Subcutaneous adipose tissue (tissue), 4 donors: ENCODE measurements around the gene POU5F1. TPM values are rescaled to one million over a fixed set of nuclear protein-coding genes. Genes with fewer than 3 reads are reported as not detected.

ENCODE experiments used
- total RNA-seq, 4 donors: library from RNA; depleted of rRNA; stranded (reverse); fragments of >200 nt; gene quantifications; one replicate each; pipeline ENCODE4 v1.1.0, GENCODE V29; 2016
- TF ChIP-seq, protein P1 (sequence below): fragments of 450-650 bp; IDR thresholded peaks from one replicate; pipeline ENCODE4 v1.5.1; 2016; ENCODE audit warnings: low read depth, mild to moderate bottlenecking, control low read depth, antibody characterized with exemption, moderate library complexity

POU5F1 gene
- total RNA-seq, 4 donors from 2014 or later, result 0.17 to 5.5 TPM; not detected in 2

DNA sequence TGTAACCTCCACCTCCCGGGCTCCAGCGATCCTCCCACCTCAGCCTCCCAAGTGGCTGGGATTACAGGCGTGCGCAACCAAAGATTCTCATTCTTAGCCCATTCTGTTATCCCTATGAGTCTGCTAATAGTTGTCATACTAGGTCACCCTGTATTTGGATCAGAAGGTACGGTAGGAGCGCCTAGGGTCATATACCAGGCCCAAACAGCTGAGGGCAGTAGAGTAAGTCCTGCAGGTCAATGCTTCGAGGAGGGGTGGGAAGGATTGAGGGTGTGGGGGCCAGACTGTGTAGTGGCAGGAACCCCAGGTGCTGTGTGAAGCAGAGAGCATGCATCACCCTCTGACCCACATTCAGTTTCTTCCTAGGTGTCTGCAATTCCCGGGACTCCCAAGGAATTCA is 22.7 kb upstream of the POU5F1 start:
- TF ChIP-seq, protein P1, sequence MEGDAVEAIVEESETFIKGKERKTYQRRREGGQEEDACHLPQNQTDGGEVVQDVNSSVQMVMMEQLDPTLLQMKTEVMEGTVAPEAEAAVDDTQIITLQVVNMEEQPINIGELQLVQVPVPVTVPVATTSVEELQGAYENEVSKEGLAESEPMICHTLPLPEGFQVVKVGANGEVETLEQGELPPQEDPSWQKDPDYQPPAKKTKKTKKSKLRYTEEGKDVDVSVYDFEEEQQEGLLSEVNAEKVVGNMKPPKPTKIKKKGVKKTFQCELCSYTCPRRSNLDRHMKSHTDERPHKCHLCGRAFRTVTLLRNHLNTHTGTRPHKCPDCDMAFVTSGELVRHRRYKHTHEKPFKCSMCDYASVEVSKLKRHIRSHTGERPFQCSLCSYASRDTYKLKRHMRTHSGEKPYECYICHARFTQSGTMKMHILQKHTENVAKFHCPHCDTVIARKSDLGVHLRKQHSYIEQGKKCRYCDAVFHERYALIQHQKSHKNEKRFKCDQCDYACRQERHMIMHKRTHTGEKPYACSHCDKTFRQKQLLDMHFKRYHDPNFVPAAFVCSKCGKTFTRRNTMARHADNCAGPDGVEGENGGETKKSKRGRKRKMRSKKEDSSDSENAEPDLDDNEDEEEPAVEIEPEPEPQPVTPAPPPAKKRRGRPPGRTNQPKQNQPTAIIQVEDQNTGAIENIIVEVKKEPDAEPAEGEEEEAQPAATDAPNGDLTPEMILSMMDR, result no peak

DNA sequence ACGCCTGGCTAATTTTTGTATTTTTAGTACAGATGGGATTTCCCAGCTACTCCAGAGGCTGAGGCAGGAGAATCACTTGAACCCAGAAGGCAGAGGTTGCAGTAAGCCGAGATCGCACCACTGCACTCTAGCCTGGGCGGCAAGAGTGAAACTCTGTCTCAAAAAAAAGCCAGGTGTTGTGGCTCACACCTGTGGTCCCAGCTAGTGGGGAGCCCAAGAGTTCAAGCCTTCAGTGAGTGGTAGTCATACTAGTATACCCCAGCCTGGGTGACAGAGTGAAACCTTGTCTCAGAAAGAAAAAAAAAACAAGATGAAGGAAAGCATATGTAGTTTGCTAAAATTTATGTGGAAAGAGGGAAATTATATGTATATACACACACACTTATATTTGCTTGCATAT is 20.0 kb upstream of the POU5F1 start:
- TF ChIP-seq, protein P1, result no peak

DNA sequence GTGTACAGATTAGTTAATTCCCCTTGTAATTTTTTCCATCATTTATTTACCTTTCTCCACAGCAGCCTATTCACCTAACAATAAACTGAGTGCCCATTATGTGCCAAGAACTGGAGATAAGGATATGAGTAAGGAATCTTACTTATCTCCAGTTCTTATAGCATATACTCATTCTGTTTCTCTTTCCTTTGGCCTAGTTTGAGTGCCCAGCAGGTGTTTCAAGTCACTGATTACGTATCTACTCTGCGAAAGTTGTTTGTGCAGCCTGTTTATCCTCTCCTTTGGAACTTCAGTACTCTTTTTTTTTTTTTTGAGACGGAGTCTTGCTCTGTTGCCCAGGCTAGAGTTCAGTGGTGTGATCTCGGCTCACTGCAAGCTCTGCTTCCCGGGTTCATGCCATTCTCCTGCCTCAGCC is 17.3 kb upstream of the POU5F1 start:
- TF ChIP-seq, protein P1, result no peak

DNA sequence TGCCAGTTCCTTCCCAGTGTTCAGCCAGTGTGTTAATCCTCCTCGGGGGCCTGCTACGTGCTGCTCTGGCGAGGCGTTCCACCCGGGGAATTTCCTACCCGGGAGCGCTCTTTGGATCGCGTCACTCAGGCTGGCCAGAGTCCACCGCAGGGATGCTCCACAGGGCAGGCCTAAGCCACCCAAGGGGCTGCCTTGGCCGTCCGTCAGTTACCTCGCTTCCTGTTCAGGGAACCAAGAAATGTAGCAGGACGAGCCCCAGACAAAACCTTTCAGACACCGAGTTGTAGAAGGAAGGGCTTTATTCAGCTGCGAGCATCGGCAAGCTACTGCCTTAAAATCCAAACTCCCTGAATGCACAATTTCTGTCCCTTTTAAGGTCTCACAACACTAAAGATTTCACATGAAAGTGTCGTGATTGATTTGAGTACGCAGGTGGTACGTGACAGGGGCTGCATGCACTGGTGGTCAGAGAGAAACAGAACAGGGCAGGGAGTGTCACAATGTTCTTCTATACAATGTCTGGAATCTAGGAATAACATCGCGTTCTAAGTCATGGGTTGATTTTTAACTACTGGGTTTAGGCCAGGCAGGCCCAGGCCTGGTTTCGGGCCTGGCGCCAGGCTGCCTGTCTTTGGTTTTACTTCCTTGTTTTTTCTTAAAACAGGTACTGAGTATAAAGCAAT is 15.7 kb upstream of the POU5F1 start:
- TF ChIP-seq, protein P1, result no peak

DNA sequence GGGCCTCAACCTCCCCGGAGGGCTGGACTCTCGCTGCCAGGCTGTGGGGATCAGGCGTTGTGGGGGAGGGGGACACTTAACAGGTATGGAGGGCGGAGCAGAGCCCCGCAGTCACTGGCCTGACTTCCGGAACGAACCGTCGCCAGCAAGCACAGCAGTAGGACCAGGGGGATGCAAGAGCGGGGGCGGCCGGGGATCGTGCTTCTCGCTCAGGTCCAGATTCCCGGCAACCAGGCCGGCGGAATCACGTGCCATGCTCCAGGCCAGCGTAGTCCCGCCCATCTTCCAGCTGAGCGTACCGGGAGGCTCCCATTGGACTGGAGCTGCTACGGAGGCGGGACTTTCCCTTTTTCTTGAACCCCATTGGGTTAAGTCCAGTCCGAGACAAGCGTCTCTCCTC is 10.0 kb upstream of the POU5F1 start:
- TF ChIP-seq, protein P1, result no peak

DNA sequence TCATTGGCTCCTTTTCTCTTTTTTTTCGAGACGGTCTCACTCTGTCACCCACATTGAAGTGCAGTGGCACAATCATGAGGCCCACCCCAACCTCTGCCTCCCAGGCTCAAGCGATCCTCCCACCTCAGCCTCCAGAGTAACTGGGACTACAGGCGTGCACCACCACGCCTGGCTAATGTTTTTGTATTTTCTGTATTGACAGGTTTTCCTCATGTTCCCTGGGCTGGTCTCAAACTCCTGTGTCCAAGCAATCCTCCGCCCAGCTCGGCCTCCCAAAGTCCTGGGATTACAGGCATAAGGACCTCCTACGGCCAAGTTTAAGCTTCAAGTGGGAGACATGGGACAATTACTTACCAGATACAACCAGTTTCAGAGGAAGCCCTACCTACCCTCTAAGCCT is 9.4 kb upstream of the POU5F1 start:
- TF ChIP-seq, protein P1, result no peak

DNA sequence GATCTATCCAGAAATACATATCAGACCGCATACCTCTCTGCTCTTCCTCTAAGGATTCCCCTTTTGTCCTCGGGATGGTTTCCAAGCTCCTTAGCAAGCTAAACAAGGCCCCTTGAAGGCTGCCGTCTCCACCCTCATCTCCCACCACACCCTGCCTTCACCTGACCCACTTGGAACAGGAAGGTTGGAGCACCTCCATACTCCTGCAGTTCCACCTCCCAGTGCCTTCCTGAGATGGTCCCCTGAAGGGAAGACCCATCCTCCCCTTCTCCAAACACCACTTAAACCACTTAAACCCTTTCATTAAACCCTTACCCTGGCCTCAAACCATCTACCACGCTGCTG is 8.5 kb upstream of the POU5F1 start:
- TF ChIP-seq, protein P1, result no peak
